UCSD-AML1 (cell line): ENCODE data around the gene SOBP.

Source experiments
- DNase-seq: peaks from one replicate; lab custom pipeline; 2025; ENCODE audit not compliant: unreplicated experiment; lab: John Stamatoyannopoulos, UW

SOBP gene

GRCh38 chr6:107578642-107579341 is 88.9 kb downstream of the SOBP start:
- no peak for DNase-seq

- DNase-seq: no peak
Observed at GRCh38 chr6:107579456-107580056, 89.6 kb downstream of the SOBP start.

GRCh38 chr6:107582086-107582485 is 92.2 kb downstream of the SOBP start:
- no peak for DNase-seq

- DNase-seq: no peak
Observed at GRCh38 chr6:107584726-107585125, 94.8 kb downstream of the SOBP start.

- no peak for DNase-seq
Observed at GRCh38 chr6:107585815-107586435, 96.0 kb downstream of the SOBP start.

- no peak for DNase-seq
Observed at GRCh38 chr6:107587451-107587850, 97.5 kb downstream of the SOBP start.

GRCh38 chr6:107589199-107589598 is 99.3 kb downstream of the SOBP start:
- no peak for DNase-seq

- DNase-seq: no peak
Observed at GRCh38 chr6:107589934-107590333, 100.0 kb downstream of the SOBP start.

GRCh38 chr6:107590378-107590777 is 100.5 kb downstream of the SOBP start:
- no peak for DNase-seq

- DNase-seq: no peak
Observed at GRCh38 chr6:107591346-107591745, 101.4 kb downstream of the SOBP start.

GRCh38 chr6:107592806-107593205 is 102.9 kb downstream of the SOBP start:
- DNase-seq: no peak

GRCh38 chr6:107594736-107595135 is 104.8 kb downstream of the SOBP start:
- no peak for DNase-seq

- DNase-seq: no peak
Observed at GRCh38 chr6:107598091-107598490, 108.2 kb downstream of the SOBP start.

- DNase-seq: no peak
Observed at GRCh38 chr6:107599043-107599442, 109.1 kb downstream of the SOBP start.

GRCh38 chr6:107600121-107600520 is 110.2 kb downstream of the SOBP start:
- DNase-seq: no peak

- no peak for DNase-seq
Observed at GRCh38 chr6:107600936-107601335, 111.0 kb downstream of the SOBP start.

GRCh38 chr6:107601406-107601805 is 111.5 kb downstream of the SOBP start:
- no peak for DNase-seq

GRCh38 chr6:107602321-107603005 is 112.5 kb downstream of the SOBP start:
- DNase-seq: no peak

- no peak for DNase-seq
Observed at GRCh38 chr6:107603006-107603370, 113.1 kb downstream of the SOBP start.

GRCh38 chr6:107604549-107604948 is 114.6 kb downstream of the SOBP start:
- no peak for DNase-seq

GRCh38 chr6:107606407-107606806 is 116.5 kb downstream of the SOBP start:
- no peak for DNase-seq

GRCh38 chr6:107607116-107607515 is 117.2 kb downstream of the SOBP start:
- no peak for DNase-seq
